K562 (cell line): Measurements from ENCODE around the gene PSMD1. TPM values are rescaled to one million over a fixed set of nuclear protein-coding genes. Genes with fewer than 3 reads are reported as not detected.

Experiments used
- ATAC-seq: fragments of 200-7000 bp; cut with Tn5 transposase; 3 replicates; pipeline ENCODE4 v1.9.1; 2020; ENCODE audit warnings: moderate library complexity
- BruUV-seq: library from RNA; stranded (reverse); fragments of 400-500 nt; replicated peaks from 2 replicates; lab custom pipeline; 2021; lab: Mats Ljungman, UMichigan
- CTCF ChIA-PET: fragments of 300-600 bp; formaldehyde crosslinking; extraction: SDS; loops from one replicate; lab custom pipeline; 2021; ENCODE audit warnings: low intra/inter-chr PET ratio; lab: Yijun Ruan, JAX
- POLR2A ChIA-PET: fragments of 300-600, 350-650 bp; sonication (Branson Sonifier 250); formaldehyde crosslinking; extraction: SDS; loops from one replicate; lab custom pipeline; 2021; ENCODE audit warnings: antibody characterized with exemption, inconsistent platforms; lab: Yijun Ruan, JAX
- DNase-seq, 4 experiments: peaks; one replicate each; pipeline versions ENCODE4 v3.0.0 to v3.0.0-alpha.2; 2011 to 2018; ENCODE audit warnings: low spot score in 3 of 4, mixed read lengths in 3 of 4; ENCODE audit errors: extremely low read depth in 1 of 4
- FAIRE-seq: peaks from 2 replicates; lab custom pipeline; 2011; peaks lifted over from hg19 to GRCh38; lab: Jason Lieb, UNC
- H2AFZ ChIP-seq: 2 replicates; pipeline ENCODE4 v1.6.0; 2011; ENCODE audit warnings: low read depth, low read length, control low read depth, inconsistent platforms
- H3K27ac ChIP-seq: fragments of 200-600 bp; 3 replicates; pipeline ENCODE4 v1.8.0; 2011; ENCODE audit warnings: low read depth, mild to moderate bottlenecking, control low read depth, inconsistent platforms, low read length, moderate library complexity, mixed read lengths; ENCODE audit errors: extremely low read depth
- H3K27me3 ChIP-seq, 2 experiments: fragments of 300-600 bp in 1 of 2; 2 replicates in 1 of 2; 3 replicates in 1 of 2; pipeline versions ENCODE4 v1.6.0 to v1.8.0; 2011; ENCODE audit warnings: inconsistent platforms in 2 of 2, low read length in 2 of 2, mild to moderate bottlenecking in 1 of 2, mixed read lengths in 1 of 2, moderate library complexity in 1 of 2; ENCODE audit not compliant: control insufficient read depth in 2 of 2, insufficient read depth in 2 of 2
- H3K36me3 ChIP-seq: fragments of 300-600 bp; 3 replicates; pipeline ENCODE4 v1.8.0; 2011; ENCODE audit warnings: mild to moderate bottlenecking, low read length, inconsistent platforms; ENCODE audit not compliant: control insufficient read depth, insufficient read depth
- H3K4me1 ChIP-seq, 2 experiments: fragments of 200-600 bp in 1 of 2; replicated peaks in 1 of 2; 2 replicates in 1 of 2; 3 replicates in 1 of 2; pipeline versions ENCODE4 v1.5.1 to v1.8.0; 2011; ENCODE audit warnings: inconsistent platforms in 2 of 2, low read length in 2 of 2, mild to moderate bottlenecking in 1 of 2, mixed read lengths in 1 of 2, moderate library complexity in 1 of 2; ENCODE audit not compliant: control insufficient read depth in 2 of 2, insufficient read depth in 2 of 2
- H3K4me2 ChIP-seq: 2 replicates; pipeline ENCODE4 v1.6.1; 2011; ENCODE audit warnings: low read length, control low read depth, inconsistent platforms, mixed read lengths; ENCODE audit not compliant: insufficient read depth
- H3K4me3 ChIP-seq: fragments of 200-600 bp; sonication (generic), shearing (Covaris generic); 2 replicates; pipeline ENCODE4 v1.5.1; 2016; ENCODE audit warnings: control low read depth, inconsistent platforms
- H3K79me2 ChIP-seq: fragments of 200-600 bp; 3 replicates; pipeline ENCODE4 v1.8.0; 2011; ENCODE audit warnings: low read length, inconsistent platforms; ENCODE audit not compliant: control insufficient read depth, insufficient read depth
- H3K9ac ChIP-seq, 2 experiments: 2 replicates each; pipeline versions ENCODE4 v1.6.0 to v1.6.1; 2011; ENCODE audit warnings: low read depth in 2 of 2, low read length in 2 of 2, control low read depth in 1 of 2, inconsistent platforms in 1 of 2, mild to moderate bottlenecking in 1 of 2, mixed read lengths in 1 of 2; ENCODE audit not compliant: insufficient read depth in 1 of 2
- H3K9me1 ChIP-seq: one replicate; pipeline ENCODE4 v1.6.0; 2011; ENCODE audit warnings: inconsistent platforms, mild to moderate bottlenecking, low read length, moderate library complexity; ENCODE audit not compliant: control insufficient read depth, insufficient read depth
- H3K9me3 ChIP-seq: replicated peaks from 2 replicates; pipeline ENCODE4 v1.5.1; 2011; ENCODE audit warnings: low read depth, low read length, inconsistent platforms; ENCODE audit not compliant: control insufficient read depth, insufficient read depth
- H4K20me1 ChIP-seq: replicated peaks from 2 replicates; pipeline ENCODE4 v1.6.1; 2011; ENCODE audit warnings: low read length, inconsistent platforms, mixed read lengths; ENCODE audit not compliant: control insufficient read depth, insufficient read depth
- CBFA2T2 ChIP-seq: fragments of 450-650 bp; conservative IDR thresholded peaks from 2 replicates; pipeline ENCODE4 v1.6.1; 2017; ENCODE audit warnings: mild to moderate bottlenecking
- CBFA2T3 ChIP-seq: fragments of 450-650 bp; IDR thresholded peaks from 2 replicates; pipeline ENCODE4 v1.6.1; 2017
- FOXJ3 ChIP-seq: sonication (generic); formaldehyde crosslinking; IDR thresholded peaks from 2 replicates; pipeline ENCODE4 v1.4.0; 2020; ENCODE audit warnings: mild to moderate bottlenecking, missing genetic modification reagents
- FOXM1 ChIP-seq, 2 experiments: fragments of 450-650 bp in 1 of 2; sonication (generic) in 1 of 2; formaldehyde crosslinking in 1 of 2; IDR thresholded peaks; 2 replicates each; pipeline versions ENCODE4 v1.6.1 to v1.9.0; 2017 to 2022; ENCODE audit warnings: low read depth in 2 of 2, mild to moderate bottlenecking in 2 of 2, missing genetic modification reagents in 1 of 2, moderate library complexity in 1 of 2
- SMARCE1 ChIP-seq: fragments of 450-650 bp; IDR thresholded peaks from 2 replicates; pipeline ENCODE4 v1.7.1; 2016; ENCODE audit warnings: mild to moderate bottlenecking
- ZNF146 ChIP-seq: IDR thresholded peaks from one replicate; pipeline ENCODE4 v1.6.1; 2018; ENCODE audit warnings: missing compliant biosample characterization; ENCODE audit not compliant: unreplicated experiment
- ZNF24 ChIP-seq: fragments of 450-650 bp; IDR thresholded peaks from 2 replicates; pipeline ENCODE4 v1.6.1; 2016
- WGBS: fragments of 100-300 bp; shearing (Covaris generic); methylation state at CpG from one replicate; pipeline ENCODE4 v1.1.6; 2016; ENCODE audit warnings: low coverage, mixed read lengths; ENCODE audit not compliant: insufficient coverage; ENCODE audit errors: missing lambda C conversion rate; 5-methylcytosine and 5-hydroxymethylcytosine counted together
- in situ Hi-C: fragments of 300-500 bp; cut with MboI; formaldehyde crosslinking; loops from 4 replicates; pipeline ENCODE4 v1.15.0; 2018; ENCODE audit warnings: inconsistent platforms, mixed read lengths
- intact Hi-C: fragments of 100-400 bp; cut with micrococcal nuclease; formaldehyde crosslinking; loops from 2 replicates; pipeline ENCODE4 v1.14.2; 2022
- polyA plus RNA-seq, 8 experiments: library from polyadenylated mRNA; depleted of rRNA in 4 of 8; stranded (reverse) in 5 of 8; unstranded in 3 of 8; fragments of >200 nt; fragmentation: Nextera tagmentation in 2 of 8; fragmentation: Illumina TruSeq in 1 of 8; extraction: Ambion mirVana in 2 of 8; extraction: Trizol in 1 of 8; gene quantifications; 2 replicates each; pipeline versions ENCODE4 v1.2.1 to v1.2.3, GENCODE V29; 2011 to 2014; ENCODE audit warnings: inconsistent platforms in 1 of 8, missing spikeins in 1 of 8
- total RNA-seq, 7 experiments: library from RNA; depleted of rRNA in 6 of 7; stranded (reverse); fragments of >200 nt in 6 of 7; fragmentation: Illumina TruSeq in 2 of 7; extraction: Trizol in 2 of 7; gene quantifications; 2 replicates each; pipeline versions ENCODE4 v1.2.1 to v1.2.3, GENCODE V29; 2011 to 2021; ENCODE audit warnings: low replicate concordance in 1 of 7
- TF ChIP-seq, protein P1 (sequence below), 2 experiments: IDR thresholded peaks in 1 of 2; conservative IDR thresholded peaks in 1 of 2; 2 replicates each; pipeline ENCODE4 v1.6.1; 2016; ENCODE audit warnings: low read depth in 2 of 2, mild to moderate bottlenecking in 1 of 2, missing compliant biosample characterization in 1 of 2, missing genetic modification characterization in 1 of 2, moderate library complexity in 1 of 2
- TF ChIP-seq, protein P2 (sequence below), 2 experiments: fragments of 450-650 bp; IDR thresholded peaks; 2 replicates each; pipeline ENCODE4 v1.6.1; 2018; ENCODE audit warnings: mild to moderate bottlenecking in 2 of 2, low read depth in 1 of 2; ENCODE audit not compliant: partially characterized antibody in 2 of 2
- TF ChIP-seq, protein P3 (sequence below): sonication (generic); formaldehyde crosslinking; IDR thresholded peaks from 2 replicates; pipeline ENCODE4 v1.8.0; 2022; ENCODE audit warnings: missing genetic modification reagents, mild to moderate bottlenecking, borderline replicate concordance
- TF ChIP-seq, protein P4 (sequence below): fragments of 450-650 bp; IDR thresholded peaks from 2 replicates; pipeline ENCODE4 v1.6.1; 2016; ENCODE audit warnings: antibody characterized with exemption
- TF ChIP-seq, protein P5 (sequence below): fragments of 250-450 bp; sonication (Bioruptor Pico); IDR thresholded peaks from 2 replicates; pipeline ENCODE4 v1.6.1; 2021; ENCODE audit warnings: mild to moderate bottlenecking

The PSMD1 gene
- total and polyA plus RNA-seq, 9 of the 15 experiments (the other 6 are each of a cell fraction or from before 2014, with no cell fraction given): 100 to 257 (median 147) TPM

DNA sequence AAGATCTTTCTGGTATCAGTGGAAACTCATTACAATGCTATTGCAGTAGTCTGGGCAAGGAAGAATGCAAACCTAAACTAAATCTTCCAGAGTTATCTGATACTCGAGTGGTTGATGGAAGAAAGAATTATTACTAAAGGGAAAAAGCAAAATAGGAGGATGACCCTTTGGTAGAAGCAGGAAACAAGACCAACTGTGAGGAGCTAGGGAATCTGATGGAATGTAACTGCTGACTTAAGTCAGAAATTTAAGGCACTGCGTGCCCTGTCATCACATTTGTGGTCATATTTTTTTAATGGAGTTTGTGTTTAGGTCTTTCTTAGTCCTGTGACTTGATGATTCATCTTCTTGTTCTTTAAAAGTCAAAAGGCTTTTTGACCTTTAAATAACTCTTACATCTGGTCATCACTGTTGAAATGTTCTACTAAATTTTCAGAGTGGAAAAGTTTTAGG is 105.2 kb downstream of the PSMD1 start:
- H3K27ac ChIP-seq: no peak overlapping the region
- no peaks in the 10 kb centered on the region for H4K20me1 ChIP-seq
- H3K9me1 ChIP-seq: no peaks in the 10 kb centered on the region
- ChIA-PET POLR2A (no interaction called here), CTCF (no interaction called here)
- ATAC-seq (no peak), DNase-seq (no peak), FAIRE-seq (no peak)
- no peaks in the 10 kb centered on the region for H3K27me3 ChIP-seq
- H3K79me2 ChIP-seq: no peaks in the 10 kb centered on the region
- H3K36me3 ChIP-seq: peaks cover 66% of the 10 kb centered on the region
- WGBS: 89% methylated on average over 2 of the region's 2 CpGs
- no peak overlapping the region for H2AFZ ChIP-seq
- no peaks in the 10 kb centered on the region for H3K4me1 ChIP-seq
- intact Hi-C loops: no loop called here
- in situ Hi-C loops: no loop called here
- H3K4me2 ChIP-seq: no peak overlapping the region
- no peaks in the 10 kb centered on the region for H3K9me3 ChIP-seq
- no peak overlapping the region for H3K9ac ChIP-seq
- no TSS peak for BruUV-seq
- no peak overlapping the region for H3K4me3 ChIP-seq
- TF ChIP-seq, protein P1, sequence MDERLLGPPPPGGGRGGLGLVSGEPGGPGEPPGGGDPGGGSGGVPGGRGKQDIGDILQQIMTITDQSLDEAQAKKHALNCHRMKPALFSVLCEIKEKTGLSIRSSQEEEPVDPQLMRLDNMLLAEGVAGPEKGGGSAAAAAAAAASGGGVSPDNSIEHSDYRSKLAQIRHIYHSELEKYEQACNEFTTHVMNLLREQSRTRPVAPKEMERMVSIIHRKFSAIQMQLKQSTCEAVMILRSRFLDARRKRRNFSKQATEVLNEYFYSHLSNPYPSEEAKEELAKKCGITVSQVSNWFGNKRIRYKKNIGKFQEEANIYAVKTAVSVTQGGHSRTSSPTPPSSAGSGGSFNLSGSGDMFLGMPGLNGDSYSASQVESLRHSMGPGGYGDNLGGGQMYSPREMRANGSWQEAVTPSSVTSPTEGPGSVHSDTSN (CRISPR knock-in tag; IDR thresholded peaks at IDR 0.05; ENCODE audit: low read depth): no peak
- TF ChIP-seq, protein P1 (tag; conservative IDR thresholded peaks at IDR 0.05; ENCODE audit: low read depth): no peak
- no peak for TF ChIP-seq ZNF24
- TF ChIP-seq, protein P2, sequence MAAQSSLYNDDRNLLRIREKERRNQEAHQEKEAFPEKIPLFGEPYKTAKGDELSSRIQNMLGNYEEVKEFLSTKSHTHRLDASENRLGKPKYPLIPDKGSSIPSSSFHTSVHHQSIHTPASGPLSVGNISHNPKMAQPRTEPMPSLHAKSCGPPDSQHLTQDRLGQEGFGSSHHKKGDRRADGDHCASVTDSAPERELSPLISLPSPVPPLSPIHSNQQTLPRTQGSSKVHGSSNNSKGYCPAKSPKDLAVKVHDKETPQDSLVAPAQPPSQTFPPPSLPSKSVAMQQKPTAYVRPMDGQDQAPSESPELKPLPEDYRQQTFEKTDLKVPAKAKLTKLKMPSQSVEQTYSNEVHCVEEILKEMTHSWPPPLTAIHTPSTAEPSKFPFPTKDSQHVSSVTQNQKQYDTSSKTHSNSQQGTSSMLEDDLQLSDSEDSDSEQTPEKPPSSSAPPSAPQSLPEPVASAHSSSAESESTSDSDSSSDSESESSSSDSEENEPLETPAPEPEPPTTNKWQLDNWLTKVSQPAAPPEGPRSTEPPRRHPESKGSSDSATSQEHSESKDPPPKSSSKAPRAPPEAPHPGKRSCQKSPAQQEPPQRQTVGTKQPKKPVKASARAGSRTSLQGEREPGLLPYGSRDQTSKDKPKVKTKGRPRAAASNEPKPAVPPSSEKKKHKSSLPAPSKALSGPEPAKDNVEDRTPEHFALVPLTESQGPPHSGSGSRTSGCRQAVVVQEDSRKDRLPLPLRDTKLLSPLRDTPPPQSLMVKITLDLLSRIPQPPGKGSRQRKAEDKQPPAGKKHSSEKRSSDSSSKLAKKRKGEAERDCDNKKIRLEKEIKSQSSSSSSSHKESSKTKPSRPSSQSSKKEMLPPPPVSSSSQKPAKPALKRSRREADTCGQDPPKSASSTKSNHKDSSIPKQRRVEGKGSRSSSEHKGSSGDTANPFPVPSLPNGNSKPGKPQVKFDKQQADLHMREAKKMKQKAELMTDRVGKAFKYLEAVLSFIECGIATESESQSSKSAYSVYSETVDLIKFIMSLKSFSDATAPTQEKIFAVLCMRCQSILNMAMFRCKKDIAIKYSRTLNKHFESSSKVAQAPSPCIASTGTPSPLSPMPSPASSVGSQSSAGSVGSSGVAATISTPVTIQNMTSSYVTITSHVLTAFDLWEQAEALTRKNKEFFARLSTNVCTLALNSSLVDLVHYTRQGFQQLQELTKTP (IDR thresholded peaks at IDR 0.05; ENCODE audit: low read depth in 1 of 2, partially characterized antibody in 2 of 2): no peak
- no peak for TF ChIP-seq FOXJ3
- TF ChIP-seq, protein P3, sequence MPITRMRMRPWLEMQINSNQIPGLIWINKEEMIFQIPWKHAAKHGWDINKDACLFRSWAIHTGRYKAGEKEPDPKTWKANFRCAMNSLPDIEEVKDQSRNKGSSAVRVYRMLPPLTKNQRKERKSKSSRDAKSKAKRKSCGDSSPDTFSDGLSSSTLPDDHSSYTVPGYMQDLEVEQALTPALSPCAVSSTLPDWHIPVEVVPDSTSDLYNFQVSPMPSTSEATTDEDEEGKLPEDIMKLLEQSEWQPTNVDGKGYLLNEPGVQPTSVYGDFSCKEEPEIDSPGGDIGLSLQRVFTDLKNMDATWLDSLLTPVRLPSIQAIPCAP (CRISPR knock-in tag): no peak
- TF ChIP-seq, protein P4, sequence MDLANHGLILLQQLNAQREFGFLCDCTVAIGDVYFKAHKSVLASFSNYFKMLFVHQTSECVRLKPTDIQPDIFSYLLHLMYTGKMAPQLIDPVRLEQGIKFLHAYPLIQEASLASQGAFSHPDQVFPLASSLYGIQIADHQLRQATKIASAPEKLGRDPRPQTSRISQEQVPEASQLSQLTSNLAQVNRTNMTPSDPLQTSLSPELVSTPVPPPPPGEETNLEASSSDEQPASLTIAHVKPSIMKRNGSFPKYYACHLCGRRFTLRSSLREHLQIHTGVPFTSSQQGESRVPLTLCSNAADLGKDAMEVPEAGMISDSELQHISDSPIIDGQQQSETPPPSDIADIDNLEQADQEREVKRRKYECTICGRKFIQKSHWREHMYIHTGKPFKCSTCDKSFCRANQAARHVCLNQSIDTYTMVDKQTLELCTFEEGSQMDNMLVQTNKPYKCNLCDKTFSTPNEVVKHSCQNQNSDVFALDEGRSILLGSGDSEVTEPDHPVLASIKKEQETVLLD: no peak
- no peak for TF ChIP-seq CBFA2T3
- TF ChIP-seq ZNF146 (CRISPR knock-in tag): no peak
- TF ChIP-seq FOXM1 (IDR thresholded peaks at IDR 0.05; ENCODE audit: low read depth): no peak
- no peak for TF ChIP-seq FOXM1 (CRISPR knock-in tag; IDR thresholded peaks at IDR 0.05; ENCODE audit: low read depth)
- no peak for TF ChIP-seq SMARCE1
- TF ChIP-seq, protein P5, sequence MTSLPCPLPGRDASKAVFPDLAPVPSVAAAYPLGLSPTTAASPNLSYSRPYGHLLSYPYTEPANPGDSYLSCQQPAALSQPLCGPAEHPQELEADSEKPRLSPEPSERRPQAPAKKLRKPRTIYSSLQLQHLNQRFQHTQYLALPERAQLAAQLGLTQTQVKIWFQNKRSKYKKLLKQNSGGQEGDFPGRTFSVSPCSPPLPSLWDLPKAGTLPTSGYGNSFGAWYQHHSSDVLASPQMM (CRISPR knock-in tag): no peak
- TF ChIP-seq CBFA2T2: no peak
